Activated T-cell treated with anti-CD3 and anti-CD28 coated beads for 48 hours (primary cell): ENCODE measurements around the gene STAT1.

Experiments used
- DNase-seq: peaks from one replicate; pipeline ENCODE4 v3.0.0-alpha.2; 2020; ENCODE audit warnings: low read depth

Gene STAT1

GRCh38 chr2:190959911-190960788 is 53.8 kb downstream of the STAT1 start:
- no peak for DNase-seq

- DNase-seq = no peak
Observed at GRCh38 chr2:190953257-190953656, 60.7 kb downstream of the STAT1 start.

- no peak for DNase-seq
Observed at GRCh38 chr2:190950566-190950991, 63.4 kb downstream of the STAT1 start.

- no peak for DNase-seq
Observed at GRCh38 chr2:190948671-190949070, 65.3 kb downstream of the STAT1 start.

GRCh38 chr2:190947711-190948251 is 66.2 kb downstream of the STAT1 start:
- DNase-seq = no peak

GRCh38 chr2:190947141-190947540 is 66.8 kb downstream of the STAT1 start:
- no peak for DNase-seq

- DNase-seq = no peak
Observed at GRCh38 chr2:190943706-190944105, 70.3 kb downstream of the STAT1 start.

- no peak for DNase-seq
Observed at GRCh38 chr2:190942697-190943096, 71.3 kb downstream of the STAT1 start.

- DNase-seq = no peak
Observed at GRCh38 chr2:190941571-190941970, 72.4 kb downstream of the STAT1 start.

- no peak for DNase-seq
Observed at GRCh38 chr2:190940454-190940853, 73.5 kb downstream of the STAT1 start.

- no peak for DNase-seq
Observed at GRCh38 chr2:190938771-190939335, 75.1 kb downstream of the STAT1 start.

- no peak for DNase-seq
Observed at GRCh38 chr2:190935054-190935453, 78.9 kb downstream of the STAT1 start.

- no peak for DNase-seq
Observed at GRCh38 chr2:190933361-190933760, 80.6 kb downstream of the STAT1 start.

- no peak for DNase-seq
Observed at GRCh38 chr2:190932514-190932913, 81.5 kb downstream of the STAT1 start.

GRCh38 chr2:190930411-190930810 is 83.6 kb downstream of the STAT1 start:
- no peak for DNase-seq

- DNase-seq = no peak
Observed at GRCh38 chr2:190929919-190930318, 84.1 kb downstream of the STAT1 start.

- DNase-seq = no peak
Observed at GRCh38 chr2:190927301-190927700, 86.7 kb downstream of the STAT1 start.

- DNase-seq = no peak
Observed at GRCh38 chr2:190922376-190922775, 91.6 kb downstream of the STAT1 start.

GRCh38 chr2:190920085-190920484 is 93.9 kb downstream of the STAT1 start:
- no peak for DNase-seq
